Fibroblast of pulmonary artery (primary cell): Measurements from ENCODE around the gene CCDC177.

ENCODE experiments used
- DNase-seq: peaks from one replicate; pipeline ENCODE4 v3.0.0-alpha.2; 2010; ENCODE audit warnings: low read depth
- H3K4me3 ChIP-seq: replicated peaks from 2 replicates; pipeline ENCODE4 v1.5.1; 2011; ENCODE audit warnings: low read depth, mild to moderate bottlenecking, control low read depth, low read length, moderate library complexity
- CTCF ChIP-seq: IDR thresholded peaks from 2 replicates; pipeline ENCODE4 v1.5.1; 2011; ENCODE audit warnings: mild to moderate bottlenecking, control low read depth, low read length, inconsistent platforms; ENCODE audit errors: missing control alignments

Gene CCDC177

GRCh38 chr14:69538766-69539165 lies 35.9 kb downstream of the CCDC177 start:
- TF ChIP-seq CTCF: no peak
- no peak overlapping the region for H3K4me3 ChIP-seq
- DNase-seq: no peak

- DNase-seq: no peak
- no peak overlapping the region for H3K4me3 ChIP-seq
- TF ChIP-seq CTCF: no peak
Observed at GRCh38 chr14:69537900-69538299, 36.8 kb downstream of the CCDC177 start.

GRCh38 chr14:69536971-69537370 lies 37.7 kb downstream of the CCDC177 start:
- H3K4me3 ChIP-seq: no peak overlapping the region
- no peak for TF ChIP-seq CTCF
- no peak for DNase-seq

- no peak overlapping the region for H3K4me3 ChIP-seq
- TF ChIP-seq CTCF: peak; percentile 88
- DNase-seq: peak; percentile 70
Observed at GRCh38 chr14:69535230-69535848, 39.3 kb downstream of the CCDC177 start.

- no peak overlapping the region for H3K4me3 ChIP-seq
- no peak for DNase-seq
- TF ChIP-seq CTCF: no peak
Observed at GRCh38 chr14:69532561-69533340, 41.9 kb downstream of the CCDC177 start.

- H3K4me3 ChIP-seq: no peak overlapping the region
- DNase-seq: no peak
- TF ChIP-seq CTCF: no peak
Observed at GRCh38 chr14:69531135-69531534, 43.5 kb downstream of the CCDC177 start.
